WERI-Rb-1 (cell line): ENCODE measurements around the gene CMIP.
A peak's percentile ranks its signal among the peaks of the same experiment; 100 is the strongest.

Experiments used
- DNase-seq: peaks from one replicate; pipeline ENCODE4 v3.0.0-alpha.2; 2020
- H3K27ac ChIP-seq: fragments of 250-450 bp; sonication (Bioruptor Pico); 2 replicates; pipeline ENCODE4 v1.5.1; 2020; ENCODE audit warnings: mild to moderate bottlenecking, moderate library complexity
- H3K27me3 ChIP-seq: fragments of 250-450 bp; sonication (Bioruptor Pico); 2 replicates; pipeline ENCODE4 v1.5.1; 2021; ENCODE audit warnings: mild to moderate bottlenecking, low read depth, moderate library complexity; ENCODE audit not compliant: insufficient read depth, severe bottlenecking
- H3K36me3 ChIP-seq: fragments of 250-450 bp; sonication (Bioruptor Pico); 2 replicates; pipeline ENCODE4 v1.5.1; 2020; ENCODE audit warnings: mild to moderate bottlenecking, moderate library complexity
- H3K4me3 ChIP-seq: 2 replicates; pipeline ENCODE4 v1.5.1; 2011; ENCODE audit warnings: low read depth, mild to moderate bottlenecking, control low read depth, low read length
- H3K9me3 ChIP-seq: fragments of 250-450 bp; sonication (Bioruptor Pico); 2 replicates; pipeline ENCODE4 v1.5.1; 2021; ENCODE audit warnings: mild to moderate bottlenecking, moderate library complexity; ENCODE audit not compliant: severe bottlenecking
- CTCF ChIP-seq: IDR thresholded peaks from 2 replicates; pipeline ENCODE4 v1.5.1; 2011; ENCODE audit warnings: low read depth, mild to moderate bottlenecking, control low read depth, inconsistent platforms, low read length

CMIP gene

GRCh38 chr16:81717662-81718189, 273.1 kb downstream of the CMIP start:
- no peak for DNase-seq
- H3K27ac ChIP-seq: no peak overlapping the region
- no peak overlapping the region for H3K4me3 ChIP-seq
- H3K27me3 ChIP-seq: no peaks in the 10 kb centered on the region
- no peaks in the 10 kb centered on the region for H3K36me3 ChIP-seq
- TF ChIP-seq CTCF: no peak
- no peaks in the 10 kb centered on the region for H3K9me3 ChIP-seq

GRCh38 chr16:81718637-81719036, 274.0 kb downstream of the CMIP start:
- no peak for TF ChIP-seq CTCF
- Histone ChIP-seq H3K36me3 (no peaks in the 10 kb centered on the region), H3K9me3 (no peaks in the 10 kb centered on the region), H3K4me3 (no peak overlapping the region), H3K27me3 (no peaks in the 10 kb centered on the region), H3K27ac (no peak overlapping the region)
- no peak for DNase-seq

DNA sequence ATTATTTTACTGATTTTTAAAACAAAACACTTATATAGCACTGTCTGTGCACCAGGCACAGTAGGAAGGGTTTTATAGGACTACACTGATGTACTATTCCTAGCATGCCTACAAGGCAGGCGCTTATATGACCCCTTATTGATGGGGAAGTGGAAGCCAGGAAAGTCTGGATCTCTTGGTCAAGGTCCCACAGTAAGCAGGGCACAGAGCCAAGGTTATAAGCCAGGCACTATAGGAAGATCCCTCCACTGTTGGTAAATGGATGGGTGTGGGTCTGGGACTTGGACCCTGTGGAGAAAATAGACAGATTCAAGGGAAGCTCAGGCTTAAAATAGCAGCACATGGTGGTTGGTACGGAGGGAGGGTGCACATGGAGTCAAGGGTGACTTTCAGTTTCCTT, 275.4 kb downstream of the CMIP start:
- DNase-seq: no peak
- TF ChIP-seq CTCF: no peak
- Histone ChIP-seq H3K4me3 (no peak overlapping the region), H3K36me3 (no peaks in the 10 kb centered on the region), H3K27me3 (no peaks in the 10 kb centered on the region), H3K27ac (no peak overlapping the region), H3K9me3 (no peaks in the 10 kb centered on the region)

- Histone ChIP-seq H3K27me3 (no peaks in the 10 kb centered on the region), H3K36me3 (no peaks in the 10 kb centered on the region), H3K4me3 (no peak overlapping the region), H3K9me3 (no peaks in the 10 kb centered on the region), H3K27ac (no peak overlapping the region)
- no peak for DNase-seq
- no peak for TF ChIP-seq CTCF
Observed at GRCh38 chr16:81720973-81721906, 276.6 kb downstream of the CMIP start.

DNA sequence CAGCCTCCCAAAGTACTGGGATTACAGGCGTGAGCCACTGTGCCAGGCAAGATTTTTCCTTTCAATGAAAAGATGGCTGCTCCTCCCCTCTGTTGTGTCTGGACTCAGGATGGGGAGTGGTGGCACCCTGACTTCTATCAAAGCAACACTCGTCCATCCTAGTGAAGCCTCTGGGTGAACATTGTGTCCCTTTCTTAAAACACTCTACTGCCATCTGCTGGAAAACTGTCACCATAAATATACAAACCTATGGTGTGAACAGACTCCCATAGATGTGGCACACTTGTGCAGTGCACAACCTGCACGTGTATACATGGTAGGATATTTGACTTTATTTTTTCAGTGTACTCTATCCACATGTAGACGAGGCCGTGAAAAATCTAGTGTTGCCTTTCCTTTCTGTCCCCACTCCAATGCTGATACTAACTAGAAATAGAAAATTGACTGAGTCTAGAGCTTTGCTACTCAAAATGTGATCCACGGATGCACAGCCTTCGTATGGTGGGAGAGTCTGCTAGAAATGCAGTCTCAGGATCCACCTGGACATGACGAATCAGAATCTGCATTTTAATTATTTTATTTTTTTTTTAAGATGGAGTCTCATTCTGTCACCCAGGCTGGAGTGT, 278.6 kb downstream of the CMIP start:
- H3K36me3 ChIP-seq: no peaks in the 10 kb centered on the region

More for the DNA sequence above, 278.6 kb downstream of the CMIP start:
- DNase-seq: peak; percentile 22
- Histone ChIP-seq H3K27me3 (no peaks in the 10 kb centered on the region), H3K27ac (no peak overlapping the region), H3K4me3 (no peak overlapping the region), H3K9me3 (no peaks in the 10 kb centered on the region)
- TF ChIP-seq CTCF: peak; percentile 30; the same call in 1 of the 2 replicates
